GM12892 (cell line): ENCODE data around the gene ZNF263.

Experiments
- POLR2A ChIP-seq: IDR thresholded peaks from 2 replicates; pipeline ENCODE4 v1.6.1; 2011; ENCODE audit warnings: low read depth, low read length, control low read depth
- POLR2AphosphoS5 ChIP-seq: IDR thresholded peaks from 2 replicates; pipeline ENCODE4 v1.6.1; 2011; ENCODE audit warnings: low read depth, low read length, control low read depth
- TAF1 ChIP-seq: IDR thresholded peaks from 2 replicates; pipeline ENCODE4 v1.6.1; 2011; ENCODE audit warnings: low read depth, mild to moderate bottlenecking, control low read depth, low read length, borderline replicate concordance

GRCh38 chr16:3295783-3296182 lies 12.5 kb downstream of the ZNF263 start:
- TF ChIP-seq POLR2AphosphoS5 = no peak
- no peak for TF ChIP-seq TAF1
- TF ChIP-seq POLR2A = no peak
